ENCODE results near the gene ESF1.
"Not testable (repeated sequence)": the region's sequence is repeated elsewhere in the genome, so short reads cannot be mapped to it uniquely, and the experiment has no call there.

Gene ESF1

DNA sequence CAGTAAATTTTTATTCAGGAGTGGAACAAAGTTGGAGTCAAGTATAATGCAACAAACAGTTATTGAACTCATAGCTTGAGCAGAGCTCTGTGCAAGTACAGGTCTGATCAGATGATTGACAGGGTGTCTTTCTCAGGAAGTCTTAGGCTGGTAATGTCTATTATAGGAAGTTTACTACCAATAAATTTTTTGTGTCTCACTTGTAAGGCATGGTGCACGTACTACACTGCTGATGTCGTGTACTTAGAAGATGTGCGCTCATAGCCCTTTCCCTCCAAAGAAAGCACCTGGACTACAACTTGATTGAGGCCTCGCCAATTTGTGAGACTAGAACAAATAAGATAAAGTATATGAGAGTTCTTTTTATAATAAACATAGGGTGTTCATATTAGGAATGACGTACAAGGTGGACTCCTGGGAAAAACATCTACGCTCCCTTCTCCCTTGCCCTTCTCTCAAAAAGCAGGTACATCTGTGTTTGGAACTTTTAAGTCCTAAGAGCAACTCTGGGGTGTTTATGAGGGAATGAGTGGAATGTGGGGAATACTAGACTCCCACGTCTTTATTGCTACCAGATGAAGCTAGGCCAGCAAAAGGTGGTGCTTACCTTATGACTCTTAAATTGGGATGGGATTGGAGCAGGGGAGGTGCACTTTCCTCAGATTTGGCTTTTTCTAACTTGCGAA lies 1.6 kb upstream of the ESF1 start:
- DNase-seq (ENCODE audit: low spot score) = no peak

DNA sequence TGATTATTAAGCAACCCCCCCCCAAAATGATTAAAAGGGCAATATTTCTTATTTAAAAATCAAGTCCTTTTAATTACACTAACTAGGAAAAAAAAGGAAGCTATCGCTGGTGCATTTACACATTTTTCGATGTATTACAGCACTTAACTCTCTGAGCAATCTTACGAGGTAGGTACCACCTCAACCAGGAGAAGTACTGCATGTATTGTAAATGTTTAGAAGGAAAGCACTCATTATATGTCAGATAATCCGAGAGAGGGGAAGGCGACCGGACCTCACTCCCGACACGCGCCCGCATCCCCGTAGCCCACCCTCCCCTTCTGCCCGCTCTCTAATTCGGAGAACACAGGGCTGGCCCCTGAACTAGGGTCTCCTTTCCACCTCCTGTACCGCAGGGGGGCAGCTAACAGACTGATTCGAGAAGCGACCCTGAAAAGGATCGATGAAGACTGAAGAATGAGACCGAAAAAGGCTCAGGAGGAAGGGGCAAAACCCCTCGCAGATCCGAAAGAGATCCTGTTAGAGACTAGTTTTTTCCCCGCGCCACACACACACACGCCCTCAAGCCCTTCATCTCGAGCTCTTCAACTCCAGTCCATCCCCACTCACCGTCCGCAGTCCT lies 337 bp downstream of the ESF1 start:
- no peak for DNase-seq (ENCODE audit: low spot score)

DNA sequence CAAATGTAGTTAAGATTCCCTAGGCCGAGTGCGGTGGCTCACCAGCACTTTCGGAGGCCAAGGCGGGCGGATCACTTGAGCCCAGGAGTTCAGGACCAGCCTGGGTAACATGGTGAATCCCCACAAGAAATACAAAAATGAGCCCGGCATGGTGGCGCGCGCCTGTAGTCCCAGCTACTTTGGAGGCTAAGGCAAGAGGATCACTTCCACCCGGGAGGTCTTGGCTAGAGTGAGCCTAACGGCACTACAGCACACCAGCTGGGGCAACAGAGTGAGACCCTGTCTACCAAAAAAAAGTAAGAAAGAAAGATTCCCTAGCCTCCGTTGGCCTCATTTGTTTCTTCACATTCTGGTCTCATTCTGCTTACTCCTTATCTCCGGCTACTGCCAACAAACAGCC lies 1.2 kb downstream of the ESF1 start:
- DNase-seq (ENCODE audit: low spot score) = no peak

DNA sequence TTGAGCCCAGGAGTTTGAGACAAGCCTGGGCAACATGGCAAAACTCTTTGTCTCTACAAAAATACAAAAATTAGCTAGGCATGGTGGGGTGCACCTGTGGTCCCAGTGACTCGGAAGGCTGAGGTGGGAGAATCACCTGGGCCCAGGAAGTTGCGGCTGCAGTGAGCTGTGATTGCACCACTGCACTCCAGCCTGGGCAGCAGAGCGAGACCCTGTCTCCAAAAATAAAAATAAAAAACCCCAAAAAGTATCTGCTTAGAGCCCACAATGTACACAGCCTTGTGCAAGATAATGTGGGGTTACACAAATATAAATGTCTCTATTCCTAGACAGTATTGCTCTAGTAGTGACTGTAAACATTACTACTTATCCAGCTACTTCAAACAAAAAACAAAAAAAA lies 5.9 kb downstream of the ESF1 start:
- no peak for DNase-seq (ENCODE audit: low spot score)

DNA sequence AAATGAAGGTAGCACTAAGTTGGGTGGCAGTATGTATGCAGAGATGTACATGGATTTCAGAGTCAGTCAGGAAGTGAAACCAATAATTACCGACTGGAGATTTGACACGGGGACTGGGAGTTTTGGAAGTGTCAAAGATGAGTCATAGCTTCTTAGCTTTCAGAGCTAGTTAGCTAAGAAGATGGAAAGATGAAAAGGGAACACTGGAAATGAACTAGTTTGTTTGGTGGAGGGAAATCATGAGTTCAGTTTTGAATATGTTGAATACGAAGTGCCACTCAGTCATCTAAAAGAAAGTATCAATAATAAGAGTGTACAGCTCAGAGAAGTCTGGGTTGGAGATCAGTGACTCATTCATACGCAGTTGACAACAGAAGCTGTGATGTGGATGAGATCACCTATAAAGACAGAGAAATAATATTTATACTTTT lies 7.5 kb downstream of the ESF1 start:
- no peak for DNase-seq (ENCODE audit: low spot score)

DNA sequence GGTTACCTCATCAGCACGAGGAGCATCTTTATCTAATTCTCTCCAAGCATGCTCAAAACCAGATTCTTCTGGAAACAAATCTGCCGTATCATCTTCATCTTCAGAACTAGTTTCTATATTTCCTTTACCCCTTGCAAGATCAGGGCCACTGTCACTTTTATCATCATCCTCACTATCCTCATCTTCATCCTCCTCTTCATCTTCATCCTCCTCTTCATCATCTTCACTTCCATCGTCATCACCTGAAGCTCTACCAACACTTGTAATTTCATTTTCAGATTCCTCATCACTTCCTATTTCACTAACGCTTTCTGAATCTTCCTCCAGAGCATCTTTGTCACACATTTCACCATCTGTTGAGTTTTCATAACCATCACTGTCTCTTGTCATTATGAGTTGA lies 8.9 kb downstream of the ESF1 start:
- no peak for DNase-seq (ENCODE audit: low spot score)

DNA sequence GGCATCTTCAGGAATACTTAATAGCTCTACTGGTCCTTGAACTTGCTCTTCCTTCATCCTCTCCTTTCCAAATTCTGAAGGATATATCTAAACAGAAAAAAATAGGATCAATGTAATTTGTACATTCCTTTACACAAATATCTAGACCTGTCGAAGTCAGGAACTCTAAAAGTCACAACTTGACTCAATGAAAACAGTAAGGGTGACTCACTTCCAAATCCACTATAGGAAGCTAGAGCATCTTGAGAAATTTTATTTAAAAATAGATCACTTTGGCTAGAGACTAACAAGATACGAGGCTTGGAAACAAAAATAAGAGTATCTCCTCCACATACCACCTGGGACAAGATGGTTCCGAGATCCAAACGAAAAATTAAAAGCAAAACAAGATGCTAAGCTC lies 12.2 kb downstream of the ESF1 start:
- DNase-seq (ENCODE audit: low spot score) = no peak

DNA sequence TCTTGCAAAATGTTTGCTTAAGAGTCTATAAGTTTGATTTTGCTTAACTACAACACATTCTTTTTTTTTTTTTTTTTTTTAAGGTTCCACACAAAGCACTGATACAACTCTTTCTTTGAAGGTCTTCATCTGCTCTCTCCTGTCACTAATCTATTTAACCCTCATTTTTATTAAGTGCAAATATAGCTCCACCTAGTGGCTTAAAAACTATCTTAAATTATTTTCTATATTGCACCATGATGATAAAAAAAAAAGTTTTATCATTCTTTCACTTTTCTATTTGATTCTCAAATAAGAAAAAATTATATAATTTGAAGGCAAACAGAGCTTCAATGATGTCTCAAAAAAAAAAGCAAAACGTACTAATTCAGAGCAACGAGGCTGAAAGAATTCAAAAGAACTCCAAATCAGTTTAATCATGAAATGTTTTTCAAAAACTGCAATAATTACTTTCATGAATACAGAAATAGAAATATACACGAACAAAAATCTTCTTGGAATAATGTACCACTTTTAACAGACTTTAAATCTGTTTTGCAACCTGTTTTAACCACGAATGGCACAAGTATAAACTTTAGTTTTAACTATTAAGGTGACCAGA lies 12.8 kb downstream of the ESF1 start:
- DNase-seq (ENCODE audit: low spot score) = peak; percentile 20

DNA sequence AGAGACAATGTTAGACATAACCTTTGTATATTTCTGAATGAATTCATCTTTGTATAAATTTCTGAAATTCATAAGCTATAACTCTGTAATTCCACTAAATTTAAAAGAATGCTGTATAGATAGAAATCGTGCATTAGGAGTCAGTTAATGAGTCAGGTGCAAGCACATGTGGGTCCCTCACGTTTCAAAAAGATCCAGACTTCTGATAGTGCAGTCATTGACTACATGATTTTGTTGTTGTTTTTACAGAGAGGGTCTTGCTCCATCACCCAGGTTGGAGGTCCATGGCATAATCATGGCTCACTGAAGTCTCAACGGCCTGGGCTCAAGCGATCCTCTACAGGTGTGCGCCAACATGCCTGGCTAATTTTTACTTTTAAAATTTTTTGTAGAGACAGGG lies 14.6 kb downstream of the ESF1 start:
- no peak for DNase-seq (ENCODE audit: low spot score)

DNA sequence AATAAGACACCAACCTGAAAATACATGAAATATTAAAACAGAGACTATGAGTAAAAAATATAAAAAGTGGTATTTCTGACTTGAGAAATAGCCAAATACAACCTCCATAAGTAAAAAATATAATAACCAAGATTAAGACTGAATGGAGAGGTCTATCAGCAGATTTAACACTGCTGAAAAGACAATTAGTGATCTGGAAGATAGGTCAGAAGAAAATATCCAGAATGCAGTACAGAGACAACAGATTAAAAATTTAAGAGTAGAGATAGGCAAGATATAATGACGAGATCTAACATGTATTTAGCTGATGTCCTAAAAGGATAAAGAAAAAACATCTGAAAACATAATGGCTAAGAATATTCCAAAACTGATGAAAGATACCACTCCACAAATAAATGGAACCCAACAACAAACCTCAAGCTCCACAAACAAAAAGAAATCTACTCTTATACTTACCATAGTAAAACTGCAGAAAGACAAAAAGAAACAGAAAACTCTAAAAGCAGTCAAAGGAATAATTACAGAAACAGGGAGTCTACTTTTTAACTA lies 18.8 kb downstream of the ESF1 start:
- DNase-seq (ENCODE audit: low spot score) = no peak

DNA sequence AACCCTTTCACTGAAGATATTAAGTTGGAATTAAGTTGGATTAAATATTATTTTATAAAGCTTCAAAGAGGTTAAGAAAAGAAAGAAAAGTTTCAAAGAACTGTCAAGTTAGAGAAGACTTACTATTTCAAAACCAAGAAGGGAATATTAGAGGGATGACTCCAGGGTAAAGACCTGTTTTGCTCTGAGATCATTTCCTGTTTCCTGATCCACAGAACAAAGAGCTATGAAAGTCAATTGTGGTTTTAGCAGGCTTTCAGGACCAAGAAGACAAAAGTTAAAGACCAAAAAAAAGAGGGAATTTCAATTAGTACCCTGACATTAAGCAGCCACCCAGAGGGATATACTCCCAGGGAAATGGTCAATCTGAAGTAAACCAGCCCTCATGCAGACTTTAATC lies 19.4 kb downstream of the ESF1 start:
- DNase-seq (ENCODE audit: low spot score) = no peak

DNA sequence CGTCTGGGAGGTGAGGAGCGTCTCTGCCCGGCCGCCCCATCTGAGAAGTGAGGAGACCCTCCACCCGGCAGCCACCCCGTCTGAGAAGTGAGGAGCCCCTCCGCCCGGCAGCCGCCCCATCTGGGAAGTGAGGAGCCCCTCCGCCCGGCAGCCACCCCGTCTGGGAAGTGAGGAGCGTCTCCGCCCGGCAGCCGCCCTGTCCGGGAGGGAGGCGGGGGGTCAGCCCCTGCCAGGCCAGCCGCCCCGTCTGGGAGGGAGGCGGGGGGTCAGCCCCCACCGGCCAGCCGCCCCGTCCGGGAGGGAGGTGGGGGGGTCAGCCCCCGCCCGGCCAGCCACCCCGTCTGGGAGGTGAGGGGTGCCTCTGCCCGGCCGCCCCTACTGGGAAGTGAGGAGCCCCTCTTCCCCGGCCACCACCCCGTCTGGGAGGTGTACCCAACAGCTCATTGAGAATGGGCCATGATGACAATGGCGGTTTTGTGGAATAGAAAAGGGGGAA lies 24.2 kb downstream of the ESF1 start:
- DNase-seq (ENCODE audit: low spot score) = not testable (repeated sequence)

DNA sequence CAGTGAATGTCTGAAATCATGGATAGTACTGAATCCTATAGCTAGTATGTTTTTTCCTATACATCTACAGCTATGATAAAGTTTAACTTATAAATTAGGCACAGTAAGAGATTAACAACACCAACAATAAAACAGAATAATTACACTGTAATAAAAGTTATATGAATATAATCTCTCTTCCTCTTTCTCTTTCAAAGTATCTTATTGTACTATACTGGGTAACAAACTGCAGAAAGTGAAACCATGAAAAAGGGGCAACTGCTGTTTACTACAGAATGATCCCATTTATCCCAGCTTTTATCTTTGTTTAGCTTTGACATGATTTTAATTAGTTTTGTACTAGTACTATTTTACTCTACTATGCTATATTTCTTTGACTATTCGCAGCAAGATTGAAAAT lies 25.8 kb downstream of the ESF1 start:
- DNase-seq (ENCODE audit: low spot score) = no peak

DNA sequence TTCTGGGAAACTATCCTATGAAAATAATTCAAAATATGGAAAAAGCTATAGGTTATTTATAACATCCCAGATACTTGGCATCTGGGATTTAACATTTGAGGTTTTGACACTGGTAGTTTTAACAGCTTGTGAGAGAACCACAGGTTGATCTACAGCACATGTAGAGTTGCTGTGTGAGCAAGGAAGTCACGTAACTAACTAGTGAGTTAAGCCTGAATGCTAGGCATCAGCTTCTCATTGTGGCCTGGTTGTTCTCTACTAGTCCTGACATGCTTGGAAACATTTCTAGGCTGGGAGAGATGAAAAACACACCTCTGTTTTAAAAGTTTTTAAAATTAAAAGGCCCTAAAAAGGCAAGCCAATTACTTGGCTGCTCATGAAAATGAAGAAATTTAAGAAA lies 28.2 kb downstream of the ESF1 start:
- DNase-seq (ENCODE audit: low spot score) = no peak

DNA sequence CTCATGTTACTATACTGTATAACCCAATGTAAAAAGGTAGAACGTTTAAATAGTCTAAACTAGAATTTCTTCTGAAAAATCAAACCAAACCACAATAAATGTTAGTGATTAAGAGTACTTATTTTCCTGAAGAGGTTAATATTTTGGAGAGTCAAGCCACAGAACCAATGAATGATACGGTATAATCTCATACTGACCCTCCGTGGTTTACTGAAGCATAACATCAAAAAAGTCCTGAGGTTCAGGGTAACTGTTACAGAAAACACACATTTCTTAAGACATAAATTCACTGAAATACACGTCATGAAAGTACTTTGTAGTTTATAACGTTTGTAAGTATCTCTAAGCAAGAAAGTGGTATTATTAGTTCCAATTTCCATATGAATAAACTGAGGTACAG lies 28.9 kb downstream of the ESF1 start:
- DNase-seq (ENCODE audit: low spot score) = no peak

DNA sequence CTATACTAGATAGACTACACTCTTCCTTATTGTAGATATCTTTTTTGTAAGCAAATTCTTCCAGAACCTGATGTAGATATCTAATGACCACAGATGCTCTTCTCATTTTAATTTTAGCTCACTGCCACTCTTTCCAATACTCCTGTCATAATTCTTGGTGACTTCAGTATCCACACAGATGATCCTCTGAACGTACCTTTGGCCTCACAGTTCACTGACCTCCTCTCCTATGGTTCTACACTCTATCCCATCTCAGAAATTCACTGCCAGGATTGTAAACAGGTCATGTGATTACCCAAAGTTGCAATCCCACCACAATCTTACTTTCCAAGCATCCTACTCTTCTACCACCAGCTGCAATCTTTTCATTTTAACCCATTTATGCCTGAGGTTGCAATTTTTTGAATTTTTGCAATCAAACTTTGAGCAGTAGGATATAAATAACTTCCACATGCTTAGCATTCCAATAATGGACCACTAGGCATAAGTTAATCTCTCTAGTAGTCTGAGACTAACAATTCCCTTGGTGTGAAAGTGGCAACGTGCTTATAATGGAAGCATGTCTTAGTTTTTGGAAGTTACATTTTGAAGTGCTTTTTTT lies 31.2 kb downstream of the ESF1 start:
- DNase-seq (ENCODE audit: low spot score) = no peak

DNA sequence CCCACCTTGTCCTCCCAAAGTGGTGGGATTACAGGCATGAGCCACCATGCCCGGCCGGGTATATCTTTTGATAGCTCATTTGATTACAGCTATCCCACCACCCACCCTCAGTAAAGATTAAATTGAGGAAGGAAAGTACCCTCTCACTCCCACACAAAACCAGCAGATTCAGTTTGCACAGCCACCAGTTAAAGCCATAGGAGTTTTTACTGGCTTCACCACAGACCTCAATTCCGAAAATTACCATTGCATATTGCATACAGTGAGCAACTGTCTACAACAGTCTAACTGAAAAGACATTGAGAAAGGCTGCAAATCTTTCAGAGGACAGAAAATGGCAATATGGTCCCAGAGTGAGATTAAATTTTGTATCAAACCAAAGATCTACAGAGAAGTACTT lies 34.9 kb downstream of the ESF1 start:
- DNase-seq (ENCODE audit: low spot score) = no peak

DNA sequence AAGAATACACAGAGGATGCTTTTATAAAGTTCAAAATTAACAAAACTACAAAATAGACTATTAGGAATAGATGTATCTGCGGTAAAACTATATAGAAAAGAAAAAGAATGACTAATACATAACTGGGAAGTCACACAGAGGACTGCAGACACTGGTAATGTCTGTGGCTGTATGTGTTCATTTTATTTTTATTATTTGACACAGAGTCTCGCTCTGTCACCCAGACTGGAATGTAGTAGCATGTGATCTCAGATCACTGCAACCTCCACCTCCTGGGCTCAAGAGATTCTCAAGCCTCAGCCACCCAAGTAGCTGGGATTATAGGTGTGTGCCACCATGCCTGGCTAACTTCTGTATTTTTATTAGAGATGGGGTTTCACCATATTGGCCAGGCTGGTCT lies 38.9 kb downstream of the ESF1 start:
- no peak for DNase-seq (ENCODE audit: low spot score)

DNA sequence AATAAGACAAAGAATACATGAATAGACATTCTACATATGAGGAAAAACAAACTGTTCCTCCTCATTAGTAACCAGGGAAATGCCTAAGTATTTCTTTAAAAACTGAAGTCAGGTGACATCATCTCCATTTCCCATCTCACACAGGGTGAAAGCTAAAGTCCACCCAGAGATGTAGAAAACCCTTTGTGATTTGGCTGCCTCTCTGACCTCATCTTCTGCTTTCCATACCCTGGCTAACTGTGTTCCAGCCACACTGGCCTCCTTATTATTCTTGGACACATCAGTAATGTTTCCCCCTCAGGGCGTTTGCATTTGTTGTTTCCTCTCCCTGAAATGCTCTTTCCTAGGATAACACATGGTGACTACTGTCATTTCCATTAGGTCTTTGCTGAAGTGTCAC lies 40.4 kb downstream of the ESF1 start:
- no peak for DNase-seq (ENCODE audit: low spot score)

DNA sequence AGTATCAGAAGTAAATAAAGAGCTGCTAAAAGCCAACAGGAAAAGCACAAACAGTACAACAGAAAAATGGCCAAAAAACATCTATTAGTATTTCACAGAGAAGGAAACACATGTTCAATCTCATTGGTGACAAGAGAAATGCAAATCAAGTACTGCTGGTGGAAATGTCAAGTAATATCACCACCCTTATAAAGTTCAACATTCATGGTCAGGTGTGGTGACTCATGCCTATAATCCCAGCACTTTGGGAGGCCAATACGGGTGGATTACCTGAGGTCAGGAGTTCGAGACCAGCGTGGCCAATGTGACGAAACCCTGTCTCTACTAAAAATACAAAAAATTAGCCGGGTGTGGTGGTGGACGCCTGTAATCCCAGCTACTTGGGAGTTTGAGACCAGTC lies 42.8 kb downstream of the ESF1 start:
- DNase-seq (ENCODE audit: low spot score) = no peak

DNA sequence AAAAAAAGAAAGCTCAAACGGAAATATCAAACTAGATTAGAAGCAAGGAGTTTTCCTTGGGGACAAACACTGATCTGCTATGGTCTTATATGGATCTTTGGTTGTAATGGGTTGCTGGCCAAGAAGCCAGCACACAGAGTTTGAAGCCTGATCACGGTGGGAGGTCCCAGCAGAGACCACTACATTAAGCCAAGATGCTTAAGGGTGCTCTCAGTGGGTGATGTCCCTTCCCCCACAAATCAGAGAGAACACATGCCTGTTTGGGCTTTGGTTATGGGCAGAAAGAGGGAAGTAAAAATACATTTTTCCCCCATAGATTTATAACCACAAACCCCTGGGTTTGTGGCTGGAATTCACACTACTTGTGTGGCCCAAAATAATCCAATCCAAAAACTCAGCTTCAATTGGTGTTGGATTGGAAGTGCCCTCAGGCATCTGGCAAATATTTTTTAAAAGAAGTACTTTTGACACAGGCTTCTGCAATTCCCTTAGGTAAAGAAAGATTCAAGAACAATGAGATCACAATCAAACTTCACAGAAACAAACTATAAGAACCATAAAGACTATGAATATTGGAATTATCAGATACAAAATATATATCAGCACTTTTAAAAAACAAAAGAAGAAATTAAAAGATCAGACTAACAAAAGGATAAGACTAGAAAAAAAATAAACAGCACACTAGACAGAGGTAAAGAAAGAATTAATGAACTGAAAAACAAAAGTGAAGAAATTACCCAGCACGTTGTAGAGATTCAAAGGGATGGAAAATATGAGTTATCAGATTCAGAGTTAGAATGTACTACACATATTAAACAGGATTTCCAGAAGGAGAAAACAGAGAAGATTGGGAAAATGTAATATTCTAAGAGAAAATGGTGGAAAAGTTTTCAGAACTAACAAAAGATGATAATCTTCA lies 44.7 kb downstream of the ESF1 start:
- DNase-seq (ENCODE audit: low spot score) = no peak

DNA sequence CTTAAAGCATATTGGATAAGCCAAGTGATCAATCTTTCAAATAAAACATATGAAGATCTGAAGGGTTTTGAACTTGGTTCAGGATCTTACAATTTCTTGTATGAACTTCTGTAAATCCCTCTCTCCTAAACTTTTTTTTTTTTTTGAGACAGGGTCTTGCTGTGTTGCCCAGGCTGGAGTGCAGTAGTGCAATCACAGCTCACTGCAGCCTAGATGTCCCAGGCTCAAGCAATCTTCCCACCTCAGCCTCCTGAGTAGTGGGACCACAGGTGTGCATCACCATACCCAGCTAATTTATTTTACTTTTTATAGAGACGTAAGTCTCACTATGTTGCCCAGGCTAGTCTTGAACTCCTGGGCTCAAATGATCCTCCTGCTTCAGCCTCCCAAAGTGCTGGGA lies 46.5 kb downstream of the ESF1 start:
- not testable (repeated sequence) for DNase-seq (ENCODE audit: low spot score)

All from cerebellar cortex (tissue), 1 donor.